AG04450 (cell line): ENCODE data around the gene SEPTIN10. TPM values are rescaled to one million over a fixed set of nuclear protein-coding genes. Genes with fewer than 3 reads are reported as not detected.

Source experiments
- CTCF ChIA-PET: fragments of 300-600, 350-600 bp; formaldehyde crosslinking; extraction: SDS; loops from one replicate; lab custom pipeline; 2022; ENCODE audit warnings: antibody characterized with exemption, inconsistent platforms; lab: Charles Lee
- POLR2A ChIA-PET: fragments of 350-600 bp; formaldehyde crosslinking; extraction: SDS; loops from one replicate; lab custom pipeline; 2021; ENCODE audit warnings: antibody characterized with exemption, inconsistent platforms; lab: Yijun Ruan, JAX
- DNase-seq: peaks from one replicate; pipeline ENCODE4 v3.0.0-alpha.2; 2011; ENCODE audit warnings: low read depth, low spot score
- H3K27ac ChIP-seq: one replicate; pipeline ENCODE4 v1.5.1; 2012; ENCODE audit warnings: low read depth, low read length, control low read depth
- H3K27me3 ChIP-seq: one replicate; pipeline ENCODE4 v1.6.0; 2012; ENCODE audit warnings: low read length; ENCODE audit not compliant: control insufficient read depth, insufficient read depth
- H3K4me3 ChIP-seq: 2 replicates; pipeline ENCODE4 v1.5.1; 2011; ENCODE audit warnings: mild to moderate bottlenecking, low read depth, low read length, control low read depth
- H3K9me3 ChIP-seq: 2 replicates; pipeline ENCODE4 v1.5.1; 2012; ENCODE audit warnings: low read length; ENCODE audit not compliant: control insufficient read depth, insufficient read depth
- polyA plus RNA-seq: library from polyadenylated mRNA; depleted of rRNA; stranded (reverse); fragments of >200 nt; gene quantifications from 2 replicates; pipeline ENCODE4 v1.2.3, GENCODE V29; 2011
- TF ChIP-seq, protein P1 (sequence below): IDR thresholded peaks from 2 replicates; pipeline ENCODE4 v1.5.1; 2011; ENCODE audit warnings: low read depth, low read length, control low read depth, inconsistent platforms

The SEPTIN10 gene
- polyA plus RNA-seq, 1 experiment: 105 TPM

DNA sequence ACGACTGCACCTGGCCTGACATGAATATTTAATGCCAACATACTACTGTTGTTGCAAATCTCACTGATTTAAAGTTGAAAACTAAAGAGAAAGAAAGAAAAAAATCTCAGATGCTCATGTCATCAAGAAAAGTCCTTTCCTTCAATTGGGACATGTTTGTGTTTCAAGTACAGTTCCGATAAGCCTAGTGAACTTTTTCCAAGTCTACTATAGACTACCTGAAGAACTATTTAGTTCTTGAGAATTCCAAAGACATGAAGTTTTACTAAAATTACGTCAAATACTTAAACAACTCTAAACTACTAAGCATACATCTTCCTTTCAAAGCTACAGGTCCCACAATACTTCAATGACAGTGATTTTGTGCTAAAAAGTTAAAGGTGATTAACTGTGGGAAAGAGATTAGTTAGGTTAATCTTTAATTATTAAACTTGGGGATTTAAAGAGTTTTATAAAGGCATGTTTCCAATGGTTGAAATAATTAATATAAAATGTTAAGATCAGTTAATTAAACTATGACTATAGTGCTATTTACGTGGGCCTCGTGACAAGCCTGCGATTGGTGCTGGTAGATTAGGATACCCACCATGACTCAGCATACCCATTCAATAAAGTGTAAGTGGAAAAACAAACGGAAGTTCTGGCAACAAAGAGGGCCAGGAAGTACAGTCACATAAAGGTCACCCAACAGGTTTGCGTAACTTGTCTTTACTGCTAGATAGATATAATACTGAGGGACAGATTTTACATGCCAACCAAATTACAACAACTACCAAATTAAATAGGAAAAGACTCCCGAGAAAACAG lies 55.5 kb downstream of the SEPTIN10 start:
- Histone ChIP-seq H3K9me3 (no peaks in the 10 kb centered on the region), H3K27ac (no peak overlapping the region), H3K4me3 (no peak overlapping the region), H3K27me3 (no peaks in the 10 kb centered on the region)
- CTCF ChIA-PET: interaction anchor here (0.7 to 1.4 kb wide), 2 partner anchors 12 to 18 kb away, joined by 3 to 17 read pairs; no protein-coding TSS in a partner anchor
- DNase-seq: no peak
- TF ChIP-seq, protein P1, sequence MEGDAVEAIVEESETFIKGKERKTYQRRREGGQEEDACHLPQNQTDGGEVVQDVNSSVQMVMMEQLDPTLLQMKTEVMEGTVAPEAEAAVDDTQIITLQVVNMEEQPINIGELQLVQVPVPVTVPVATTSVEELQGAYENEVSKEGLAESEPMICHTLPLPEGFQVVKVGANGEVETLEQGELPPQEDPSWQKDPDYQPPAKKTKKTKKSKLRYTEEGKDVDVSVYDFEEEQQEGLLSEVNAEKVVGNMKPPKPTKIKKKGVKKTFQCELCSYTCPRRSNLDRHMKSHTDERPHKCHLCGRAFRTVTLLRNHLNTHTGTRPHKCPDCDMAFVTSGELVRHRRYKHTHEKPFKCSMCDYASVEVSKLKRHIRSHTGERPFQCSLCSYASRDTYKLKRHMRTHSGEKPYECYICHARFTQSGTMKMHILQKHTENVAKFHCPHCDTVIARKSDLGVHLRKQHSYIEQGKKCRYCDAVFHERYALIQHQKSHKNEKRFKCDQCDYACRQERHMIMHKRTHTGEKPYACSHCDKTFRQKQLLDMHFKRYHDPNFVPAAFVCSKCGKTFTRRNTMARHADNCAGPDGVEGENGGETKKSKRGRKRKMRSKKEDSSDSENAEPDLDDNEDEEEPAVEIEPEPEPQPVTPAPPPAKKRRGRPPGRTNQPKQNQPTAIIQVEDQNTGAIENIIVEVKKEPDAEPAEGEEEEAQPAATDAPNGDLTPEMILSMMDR: no peak
- POLR2A ChIA-PET: interaction anchor here (0.6 kb wide), 1 partner anchor 60 kb away, joined by 7 read pairs; no protein-coding TSS in a partner anchor

DNA sequence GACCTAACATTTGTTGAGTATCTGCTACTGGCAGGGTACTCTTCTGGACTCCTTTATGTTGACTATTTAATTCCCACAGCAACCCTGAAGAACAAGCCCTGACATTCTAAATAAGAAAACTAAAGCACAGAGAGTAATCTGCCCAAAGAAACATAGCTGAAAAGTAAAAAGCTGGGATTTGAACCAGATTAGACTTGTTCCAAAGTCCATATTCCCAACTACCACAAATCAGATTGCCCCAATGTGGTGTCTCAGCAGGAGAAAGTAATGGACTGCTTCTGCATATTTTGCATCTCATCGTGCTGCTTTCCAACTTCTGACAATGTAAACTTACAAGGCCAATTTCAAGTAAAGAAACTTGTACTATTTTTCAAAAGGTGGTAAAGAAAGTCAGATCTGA lies 56.5 kb downstream of the SEPTIN10 start:
- no peaks in the 10 kb centered on the region for H3K9me3 ChIP-seq
- TF ChIP-seq, protein P1: no peak
- POLR2A ChIA-PET: no interaction called here
- no peak overlapping the region for H3K4me3 ChIP-seq
- H3K27me3 ChIP-seq: no peaks in the 10 kb centered on the region
- DNase-seq: no peak
- CTCF ChIA-PET: interaction anchor here (0.5 to 1.8 kb wide), 3 partner anchors 11 to 45 kb away, joined by 8 to 18 read pairs (median 17); no protein-coding TSS in a partner anchor
- no peak overlapping the region for H3K27ac ChIP-seq

DNA sequence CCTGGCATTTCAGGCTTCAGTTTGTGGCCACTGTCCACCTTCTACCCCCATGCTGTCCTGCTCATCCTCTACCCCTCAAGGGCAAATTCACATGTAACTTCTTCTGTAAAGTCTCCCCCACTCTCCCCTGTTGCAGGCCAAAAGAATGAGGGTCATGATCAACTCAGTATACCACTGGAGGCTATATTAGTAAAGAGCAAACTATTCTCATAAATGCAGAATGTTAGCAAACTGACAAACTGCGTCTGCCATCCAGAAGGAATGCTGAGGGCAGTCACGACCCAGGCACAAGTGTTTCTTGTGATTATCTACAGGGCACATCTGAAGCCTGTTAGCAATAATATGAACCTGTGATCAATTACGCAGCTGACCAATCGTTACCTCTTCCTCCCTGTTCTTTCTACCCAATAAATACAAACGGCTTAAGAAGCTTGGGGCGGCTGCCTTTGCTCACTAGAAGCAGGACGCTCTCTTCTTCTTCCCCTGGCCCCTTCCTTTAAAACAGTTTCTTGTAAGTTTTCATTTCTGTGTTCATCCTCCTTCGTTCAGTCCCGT lies 58.3 kb downstream of the SEPTIN10 start:
- H3K27ac ChIP-seq: no peak overlapping the region
- H3K27me3 ChIP-seq: no peaks in the 10 kb centered on the region
- DNase-seq: no peak
- no peak overlapping the region for H3K4me3 ChIP-seq
- TF ChIP-seq, protein P1: no peak
- no peaks in the 10 kb centered on the region for H3K9me3 ChIP-seq
- ChIA-PET CTCF (interaction anchor here (1.8 kb wide), 2 partner anchors 9 kb away, joined by 8 to 18 read pairs; no protein-coding TSS in a partner anchor), POLR2A (no interaction called here)

DNA sequence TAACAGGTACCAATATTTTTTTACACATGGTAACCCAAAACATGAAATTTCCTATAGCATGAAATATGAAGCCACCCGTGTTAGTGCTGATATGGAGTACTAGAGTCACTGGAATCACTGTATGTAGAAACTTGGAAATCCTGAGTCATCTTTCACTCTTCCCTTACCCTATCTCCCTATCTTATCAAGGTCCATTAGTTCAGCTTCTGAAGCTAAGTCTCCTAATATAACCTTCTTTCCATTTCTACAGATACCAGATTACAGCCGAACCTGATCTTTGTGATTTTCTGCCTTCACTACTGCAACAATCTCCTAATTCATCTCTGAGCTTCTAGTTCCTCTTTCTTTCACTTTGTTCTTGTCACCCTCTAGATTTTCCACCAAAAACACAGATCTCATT lies 59.0 kb downstream of the SEPTIN10 start:
- H3K9me3 ChIP-seq: no peaks in the 10 kb centered on the region
- POLR2A ChIA-PET: no interaction called here
- DNase-seq: no peak
- H3K4me3 ChIP-seq: no peak overlapping the region
- H3K27me3 ChIP-seq: no peaks in the 10 kb centered on the region
- H3K27ac ChIP-seq: no peak overlapping the region
- TF ChIP-seq, protein P1: no peak
- CTCF ChIA-PET: interaction anchor here (1.8 kb wide), 1 partner anchor 9 kb away, joined by 8 read pairs; no protein-coding TSS in a partner anchor
